Transverse colon (tissue), 4 donors: ENCODE measurements around the gene SLK.

Experiments
- CTCF ChIP-seq, 5 experiments: fragments of 200-600 bp in 3 of 5; fragments of 450-650 bp in 2 of 5; sonication (generic) in 3 of 5; IDR thresholded peaks; 1 replicate in 2 of 5; 2 replicates in 3 of 5; pipeline ENCODE4 v1.5.1; 2016 to 2017; ENCODE audit warnings: antibody characterized with exemption in 5 of 5, inconsistent platforms in 3 of 5, mild to moderate bottlenecking in 2 of 5, moderate library complexity in 1 of 5
- POLR2AphosphoS5 ChIP-seq, 3 donors: sonication (generic); formaldehyde crosslinking; IDR thresholded peaks; one replicate each; pipeline ENCODE4 v1.6.1; 2016; ENCODE audit warnings: antibody characterized with exemption in 3 of 3

- TF ChIP-seq CTCF (IDR thresholded peaks at IDR 0.05) (no peak), POLR2AphosphoS5 (IDR thresholded peaks at IDR 0.05) (no peak)
Observed at GRCh38 chr10:103936022-103936421, 30.9 kb upstream of the SLK start.
